CMK (cell line): Measurements from ENCODE around the gene ETV2.
"Not testable (repeated sequence)": the region's sequence is repeated elsewhere in the genome, so short reads cannot be mapped to it uniquely, and the experiment has no call there.

Experiments used
- DNase-seq: peaks from one replicate; pipeline ENCODE4 v3.0.0-alpha.2; 2010; ENCODE audit warnings: low read depth

The ETV2 gene

DNA sequence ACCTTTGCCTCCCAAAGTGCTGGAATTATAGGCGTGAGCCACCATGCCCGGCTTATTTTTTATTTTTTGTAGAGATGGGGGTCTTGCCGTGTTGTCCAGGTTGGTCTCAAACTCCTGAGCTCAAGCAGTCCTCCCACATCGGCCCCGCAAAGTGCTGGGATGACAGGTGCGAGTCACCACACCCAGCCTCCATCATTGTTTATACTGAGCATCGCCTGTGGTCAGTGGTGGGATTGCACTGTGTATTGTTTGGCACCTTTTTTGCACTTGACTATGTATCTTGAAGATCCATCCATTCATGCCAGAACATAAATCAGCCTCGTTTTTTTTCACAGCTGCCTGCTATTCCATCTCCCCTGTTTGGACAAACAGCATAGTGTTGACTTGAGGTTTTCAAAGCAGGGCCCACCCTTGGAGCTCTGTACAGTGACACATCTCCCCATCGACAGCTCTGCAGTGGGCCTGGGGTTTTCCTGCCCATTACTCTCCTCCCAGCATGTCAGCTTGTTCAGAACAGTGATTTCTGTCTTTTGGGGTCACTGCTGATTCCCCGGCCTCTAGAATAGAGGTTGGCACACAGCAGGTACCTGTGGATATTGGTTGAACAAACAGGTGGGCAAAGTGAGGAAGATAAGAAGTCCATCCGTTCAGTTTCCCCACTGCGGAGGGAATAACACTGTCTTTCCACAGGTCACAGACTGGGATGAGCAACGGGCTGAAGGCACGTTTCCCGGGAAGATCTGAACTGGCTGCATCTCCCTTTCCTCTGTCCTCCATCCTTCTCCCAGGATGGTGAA is 16.6 kb downstream of the ETV2 start:
- no peak for DNase-seq

- no peak for DNase-seq
Observed at GRCh38 chr19:35661995-35662340, 20.4 kb downstream of the ETV2 start.

DNA sequence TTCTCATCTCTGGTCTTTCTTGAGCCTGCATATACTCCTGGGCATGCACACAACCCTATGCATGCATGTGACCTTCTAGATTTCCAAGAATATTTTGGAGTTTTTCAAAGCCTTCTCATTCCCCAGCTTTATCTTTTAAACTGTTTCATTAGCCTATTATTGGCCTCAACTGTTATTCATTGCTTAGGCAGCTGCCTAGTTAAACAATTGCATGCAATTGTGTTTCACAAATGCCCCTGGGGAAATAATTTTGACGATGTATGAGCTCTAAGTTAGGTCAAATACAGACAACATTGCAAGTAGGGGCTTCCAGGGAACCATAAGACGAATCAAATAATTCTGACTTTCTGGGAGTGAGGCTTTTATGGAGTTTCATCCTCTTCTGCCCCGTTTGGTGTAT is 22.4 kb downstream of the ETV2 start:
- no peak for DNase-seq

DNA sequence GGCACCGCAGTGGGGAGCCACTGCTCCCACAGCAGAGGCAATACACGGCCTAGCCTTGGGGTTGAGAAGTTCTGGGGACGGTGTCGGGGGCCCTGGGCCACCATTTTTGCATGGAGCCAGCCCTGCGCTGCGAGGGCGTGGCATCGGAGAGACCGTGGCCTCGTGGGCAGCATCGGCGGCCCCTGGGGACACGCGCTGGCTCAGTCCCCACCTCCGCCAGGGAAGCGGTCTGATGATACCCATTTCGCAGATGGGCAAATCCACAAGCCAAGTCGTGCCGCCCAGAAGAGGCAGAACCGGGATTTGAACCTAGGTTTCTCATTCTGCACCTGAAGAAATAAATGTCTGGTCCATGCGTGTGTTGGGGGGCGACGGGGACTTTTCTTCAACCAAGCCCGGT is 23.6 kb downstream of the ETV2 start:
- no peak for DNase-seq

- DNase-seq: no peak
Observed at GRCh38 chr19:35665604-35666003, 24.1 kb downstream of the ETV2 start.

- no peak for DNase-seq
Observed at GRCh38 chr19:35666251-35666913, 24.8 kb downstream of the ETV2 start, which contains the start of gene UPK1A. UPK1A (plus strand) TSS chr19:35666517; CDS start chr19:35666813, 296 bp downstream.

DNA sequence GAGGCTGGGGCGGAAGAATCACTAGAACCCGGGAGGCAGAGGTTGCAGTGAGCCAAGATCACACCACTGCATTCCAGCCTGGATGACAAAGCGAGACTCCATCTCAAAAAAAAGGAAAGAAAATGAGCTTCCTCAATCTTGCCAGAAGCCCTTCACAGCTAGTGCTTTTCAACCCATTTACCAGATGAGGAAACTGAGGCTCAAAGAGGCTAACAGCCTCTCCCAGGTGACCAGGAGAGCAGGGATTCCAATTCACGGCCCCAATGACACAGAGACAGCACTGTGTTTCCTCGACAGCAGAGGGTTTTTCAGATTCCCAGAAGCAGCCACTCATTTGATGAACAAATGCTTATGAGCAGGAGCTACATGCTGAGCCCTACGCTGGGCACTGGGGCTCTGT is 28.0 kb downstream of the ETV2 start:
- no peak for DNase-seq

GRCh38 chr19:35669974-35670373 is 28.4 kb downstream of the ETV2 start:
- DNase-seq: no peak

DNA sequence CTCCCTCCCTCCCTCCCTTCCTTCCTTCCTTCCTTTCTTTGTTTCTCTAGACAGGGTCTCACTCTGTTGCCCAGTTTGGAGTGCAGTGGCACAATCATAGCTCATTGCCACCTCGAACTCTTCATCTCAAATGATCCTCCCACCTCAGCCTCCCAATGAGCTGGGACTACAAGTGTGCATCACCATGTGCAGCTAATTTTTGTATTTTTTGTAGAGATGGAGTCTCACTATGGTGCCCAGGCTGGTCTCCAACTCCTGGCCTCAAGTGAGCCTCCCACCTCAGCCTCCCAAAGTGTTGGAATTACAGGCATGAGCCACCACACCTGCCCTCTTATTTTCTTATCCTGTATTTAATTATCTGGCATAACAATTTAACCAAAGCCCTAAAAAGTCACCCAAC is 29.1 kb downstream of the ETV2 start:
- DNase-seq: no peak

DNA sequence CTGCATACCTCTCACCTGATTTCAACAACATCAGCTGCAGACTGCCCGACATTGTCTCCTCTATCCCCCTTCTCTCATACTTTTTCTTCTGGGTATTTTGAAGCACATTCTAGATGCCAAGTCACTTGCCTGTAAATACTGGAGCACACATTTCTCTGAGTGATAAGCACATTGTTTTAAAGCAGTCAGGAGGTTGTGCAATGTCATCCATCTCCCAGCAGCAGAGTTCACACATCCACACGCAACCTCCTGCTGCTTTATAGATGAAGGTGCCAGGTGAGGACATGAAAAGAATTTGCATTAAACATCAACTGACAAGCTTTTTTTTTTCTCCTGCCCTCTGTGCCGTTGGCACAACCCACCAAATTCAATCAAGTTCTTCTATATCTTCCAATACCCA is 30.3 kb downstream of the ETV2 start:
- DNase-seq: no peak

DNA sequence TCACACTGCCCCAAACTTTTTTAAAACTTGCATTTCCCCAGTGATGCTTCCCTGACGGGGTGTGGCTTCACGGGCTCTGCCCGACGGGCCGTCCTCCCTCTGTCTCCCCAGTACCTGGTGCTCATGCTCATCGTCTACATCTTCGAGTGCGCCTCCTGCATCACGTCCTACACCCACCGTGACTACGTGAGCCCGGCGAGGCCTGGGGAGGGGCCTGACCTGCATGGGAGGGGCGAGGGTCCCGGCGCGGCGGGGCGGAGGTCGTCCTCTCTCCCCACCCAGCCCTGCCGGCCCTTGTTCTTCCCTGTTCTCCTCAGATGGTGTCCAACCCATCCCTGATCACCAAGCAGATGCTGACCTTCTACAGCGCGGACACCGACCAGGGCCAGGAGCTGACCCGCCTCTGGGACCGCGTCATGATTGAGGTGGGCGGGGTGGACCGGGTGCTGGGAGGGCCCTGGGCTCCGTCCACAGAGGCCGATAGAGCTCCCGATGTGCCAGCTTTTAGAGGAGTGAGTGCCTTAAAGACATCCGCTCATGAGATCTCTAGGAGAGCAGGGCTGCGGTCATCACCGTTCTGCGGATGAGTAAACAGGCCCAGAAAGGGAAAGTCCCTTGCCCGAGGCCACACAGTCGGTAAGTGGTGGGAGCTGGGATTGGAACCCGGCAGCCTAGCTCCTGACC is 31.7 kb downstream of the ETV2 start:
- DNase-seq: no peak

GRCh38 chr19:35675589-35676140 is 34.1 kb downstream of the ETV2 start:
- no peak for DNase-seq

DNA sequence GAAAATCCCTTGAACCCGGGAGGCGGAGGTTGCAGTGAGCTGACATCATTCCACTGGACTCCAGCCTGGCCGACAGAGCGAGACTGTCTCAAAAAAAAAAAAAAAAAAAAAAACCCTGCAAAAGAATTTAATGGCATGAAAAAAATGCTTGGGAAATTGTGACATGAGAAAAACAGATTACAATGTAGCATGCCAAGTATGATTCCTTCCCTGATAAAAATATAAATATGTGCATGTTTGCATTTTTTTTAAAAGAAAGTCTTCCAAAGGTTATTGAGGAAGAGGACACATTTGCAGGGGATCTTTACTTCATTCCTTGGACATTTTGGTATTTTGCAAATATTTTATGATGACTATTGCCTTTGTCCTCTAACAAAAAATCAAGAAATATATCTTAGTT is 48.3 kb downstream of the ETV2 start:
- DNase-seq: no peak

DNA sequence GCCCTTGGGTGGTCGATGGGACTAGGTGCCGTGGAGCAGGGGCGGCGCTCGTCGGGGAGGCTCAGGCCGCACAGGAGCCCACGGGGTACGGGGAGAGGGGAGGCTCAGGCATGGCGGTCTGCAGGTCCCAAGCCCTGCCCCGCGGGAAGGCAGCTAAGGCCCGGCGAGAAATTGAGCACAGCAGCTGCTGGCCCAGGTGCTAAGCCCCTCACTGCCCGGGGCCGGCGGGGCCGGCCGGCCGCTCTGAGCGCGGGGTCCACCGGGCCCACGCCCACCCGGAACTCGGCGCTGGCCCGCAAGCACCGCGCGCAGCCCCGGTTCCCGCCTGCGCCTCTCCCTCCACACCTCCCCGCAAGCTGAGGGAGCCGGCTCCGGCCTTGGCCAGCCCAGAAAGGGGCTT is 49.6 kb downstream of the ETV2 start:
- DNase-seq: not testable (repeated sequence)

- no peak for DNase-seq
Observed at GRCh38 chr19:35692010-35692409, 50.5 kb downstream of the ETV2 start.

GRCh38 chr19:35693422-35693821 is 51.9 kb downstream of the ETV2 start:
- DNase-seq: no peak

GRCh38 chr19:35693835-35694599 is 52.5 kb downstream of the ETV2 start:
- DNase-seq: peak; percentile 81
